Glomerular visceral epithelial cell (primary cell): Measurements from ENCODE around the gene RPP25.
"Not testable (repeated sequence)": the region's sequence is repeated elsewhere in the genome, so short reads cannot be mapped to it uniquely, and the experiment has no call there.

Source experiments
- DNase-seq: peaks from one replicate; pipeline ENCODE4 v3.0.0-alpha.2; 2016; ENCODE audit errors: extremely low spot score

RPP25 gene

DNA sequence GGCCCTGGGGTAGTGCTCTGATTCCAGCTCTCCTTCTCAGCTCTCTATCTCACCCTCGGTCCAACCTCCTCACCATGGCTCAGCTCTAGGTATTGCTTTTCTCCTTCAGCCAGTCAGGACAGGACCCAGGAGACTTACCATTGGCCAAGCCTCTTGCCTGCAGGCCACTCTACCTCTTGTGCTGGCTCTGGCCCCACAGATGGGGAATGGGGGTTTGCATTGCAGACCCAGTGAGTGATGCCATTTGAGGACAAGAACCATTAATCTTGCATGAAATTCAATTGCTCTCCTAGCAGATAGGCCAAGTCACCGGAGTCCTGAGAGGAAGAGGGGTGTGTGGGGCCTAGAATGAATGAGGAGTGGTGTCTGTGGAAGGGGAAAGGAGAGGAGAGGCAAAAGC is 6.1 kb upstream of the RPP25 start:
- DNase-seq = no peak

GRCh38 chr15:74962219-74962618 is 5.6 kb upstream of the RPP25 start:
- DNase-seq = no peak

GRCh38 chr15:74961616-74962015 is 5.0 kb upstream of the RPP25 start:
- DNase-seq = no peak

GRCh38 chr15:74960995-74961588 is 4.5 kb upstream of the RPP25 start:
- DNase-seq = no peak

DNA sequence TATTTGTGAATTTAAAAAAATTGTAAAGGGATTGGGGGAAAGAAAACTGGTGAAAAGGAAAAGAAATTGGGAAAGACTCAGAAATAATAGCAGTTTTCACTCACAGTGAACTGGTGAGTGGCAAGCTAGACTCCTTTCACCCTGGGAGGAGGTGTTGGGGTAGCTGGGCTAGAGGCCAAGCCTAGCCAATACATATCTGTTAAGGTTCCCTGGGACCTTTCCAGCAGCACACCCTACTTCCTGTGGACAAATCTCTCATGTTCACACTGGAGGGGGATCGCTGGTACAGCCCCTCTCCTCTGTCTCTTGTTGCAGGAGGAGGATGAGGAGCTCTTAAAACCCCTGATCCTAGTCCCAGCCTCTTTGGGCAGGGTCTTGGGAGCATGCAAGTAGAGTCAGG is 3.7 kb upstream of the RPP25 start:
- DNase-seq = no peak

DNA sequence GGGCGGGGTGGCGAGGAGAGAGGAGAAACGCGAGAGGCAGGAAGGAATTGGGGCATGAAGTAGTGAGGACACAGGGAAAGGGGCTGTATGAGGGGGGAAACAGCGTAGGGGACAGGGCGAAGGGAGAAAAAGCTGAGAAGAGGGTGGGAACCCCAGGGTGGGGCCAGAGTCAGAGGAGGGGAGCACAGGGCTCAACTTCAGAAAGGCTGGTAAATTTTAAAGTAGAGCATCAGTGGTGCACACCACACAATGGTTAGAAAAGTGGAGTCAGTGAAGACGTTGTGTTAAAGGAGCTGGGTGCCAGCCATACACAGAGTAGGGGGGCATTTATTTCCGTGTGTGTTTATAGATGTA is 3.0 kb upstream of the RPP25 start:
- DNase-seq = no peak

DNA sequence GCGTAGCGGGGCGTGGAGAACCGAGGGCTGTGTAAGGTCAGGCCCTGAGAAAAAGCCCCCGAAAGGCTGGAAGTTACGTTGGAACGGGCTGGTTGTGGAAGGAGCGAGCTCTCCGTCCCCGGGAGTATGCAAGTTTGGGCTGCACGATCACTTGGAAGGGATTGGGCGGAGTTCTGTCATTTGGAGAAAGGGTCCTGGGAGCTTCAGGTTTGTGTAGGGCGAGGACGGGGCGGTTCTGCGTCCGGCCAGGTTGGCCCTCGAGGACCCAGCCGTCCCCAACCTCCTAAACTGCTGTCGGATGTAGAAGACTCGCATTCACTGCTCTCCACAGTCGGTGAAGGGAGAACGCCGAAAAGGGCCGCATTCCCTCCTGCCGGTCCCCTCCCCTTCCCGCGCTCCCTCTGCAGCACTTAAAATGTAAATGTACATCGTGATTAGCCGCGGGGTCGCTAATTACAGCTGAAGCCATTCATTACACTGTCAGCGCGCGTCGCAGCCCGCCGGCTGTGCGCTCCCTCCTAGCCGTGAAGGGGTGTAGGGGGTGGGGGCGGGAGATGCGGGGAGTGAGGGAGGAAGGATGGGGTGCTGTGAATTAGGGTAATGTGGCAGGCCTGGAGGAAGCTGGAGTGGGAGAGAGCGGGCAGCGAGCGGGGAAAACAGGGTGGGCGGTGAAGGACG is 2.5 kb upstream of the RPP25 start:
- DNase-seq = no peak

- peak; percentile 43 for DNase-seq
These were observed 1.8 kb upstream of the RPP25 start for GRCh38 chr15:74958320-74958907.

DNA sequence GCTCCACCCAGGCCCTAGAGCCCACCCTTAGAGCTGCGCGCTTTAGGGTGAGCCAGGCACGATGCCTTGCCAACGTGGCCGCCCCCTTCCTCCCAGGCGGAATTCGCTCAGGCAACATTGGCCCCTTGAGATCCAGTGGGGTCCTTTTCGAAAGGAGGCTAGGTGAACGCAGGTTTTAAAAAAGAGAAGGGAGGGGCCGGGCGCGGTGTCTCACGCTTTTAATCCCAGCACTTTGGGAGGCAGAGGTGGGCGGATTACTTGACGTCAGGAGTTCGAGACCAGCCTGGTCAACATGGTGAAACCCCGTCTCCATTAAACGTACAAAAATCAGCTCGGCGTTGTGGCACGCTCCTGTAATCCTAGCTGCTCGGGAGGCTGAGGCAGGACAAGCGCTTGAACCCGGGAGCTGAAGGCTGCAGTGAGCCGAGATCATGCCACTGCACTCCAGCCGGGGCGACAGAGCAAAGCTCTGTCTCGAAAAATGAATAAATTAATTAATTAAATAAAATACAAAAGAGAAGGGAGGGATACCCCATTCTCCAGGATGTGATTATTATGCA is 984 bp upstream of the RPP25 start:
- no peak for DNase-seq

DNA sequence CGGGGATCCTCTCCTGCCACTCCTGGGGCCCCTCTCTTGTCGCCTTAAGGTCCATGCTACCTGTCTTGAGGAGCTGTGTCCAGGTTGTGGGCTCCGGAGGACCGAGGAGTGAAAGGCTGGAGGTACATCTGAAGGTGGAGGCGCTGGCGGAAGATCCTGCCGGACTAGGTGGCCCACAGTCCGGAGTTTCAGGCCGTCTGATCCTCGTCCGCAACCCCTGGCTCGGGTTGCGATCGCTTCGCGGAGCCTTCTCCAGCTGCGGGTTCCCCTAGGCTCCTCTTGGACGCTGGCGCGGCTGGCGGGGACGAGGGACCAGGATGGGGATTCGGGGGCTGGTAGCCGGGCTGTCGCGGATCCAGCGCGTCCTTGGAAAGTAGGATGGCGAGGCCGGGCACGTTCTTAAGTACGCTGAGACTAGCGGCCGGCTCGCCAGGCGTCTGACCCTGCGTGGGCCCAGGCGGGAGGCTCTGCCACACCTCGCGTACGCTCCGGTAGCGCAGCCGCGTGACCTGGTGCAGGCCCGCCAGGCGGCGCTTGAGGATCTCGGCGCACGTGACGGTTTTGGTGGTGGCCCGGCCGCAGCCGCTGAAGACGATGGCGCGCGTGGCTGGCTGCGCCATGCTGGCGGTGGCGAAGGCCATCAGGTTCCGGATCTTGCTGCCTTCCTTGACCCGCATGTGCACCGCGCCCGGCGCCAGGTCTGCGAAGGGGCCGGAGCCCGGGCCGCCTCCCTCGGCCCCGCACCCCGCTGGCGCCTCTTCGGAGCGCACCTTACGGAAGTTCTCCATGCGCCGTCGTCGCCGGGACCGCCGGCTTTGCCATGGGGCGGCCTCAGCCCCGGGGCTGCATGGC is 550 bp downstream of the RPP25 start:
- no peak for DNase-seq

DNA sequence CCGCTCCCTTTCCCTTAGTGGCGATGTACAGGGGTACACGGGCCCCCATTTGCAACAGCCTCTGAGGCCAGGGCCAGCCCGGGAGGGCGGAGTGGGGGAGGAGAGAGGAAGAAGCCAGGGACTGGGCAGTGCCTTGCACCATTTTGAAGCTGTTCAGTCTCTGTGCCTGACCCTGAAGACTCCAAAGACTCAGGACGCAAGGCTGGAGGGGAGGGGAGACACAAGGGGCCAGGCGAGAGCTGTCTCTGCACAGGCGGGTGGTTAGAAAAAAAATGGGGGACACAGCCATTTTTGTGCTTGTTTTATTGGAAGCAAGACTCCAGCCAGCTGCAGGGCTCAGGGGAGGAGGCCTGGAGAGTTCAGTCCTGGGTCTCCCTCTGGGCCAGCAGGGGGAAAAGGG is 1.6 kb downstream of the RPP25 start:
- no peak for DNase-seq

- DNase-seq = no peak
These were observed 2.1 kb downstream of the RPP25 start for GRCh38 chr15:74954515-74954914.

DNA sequence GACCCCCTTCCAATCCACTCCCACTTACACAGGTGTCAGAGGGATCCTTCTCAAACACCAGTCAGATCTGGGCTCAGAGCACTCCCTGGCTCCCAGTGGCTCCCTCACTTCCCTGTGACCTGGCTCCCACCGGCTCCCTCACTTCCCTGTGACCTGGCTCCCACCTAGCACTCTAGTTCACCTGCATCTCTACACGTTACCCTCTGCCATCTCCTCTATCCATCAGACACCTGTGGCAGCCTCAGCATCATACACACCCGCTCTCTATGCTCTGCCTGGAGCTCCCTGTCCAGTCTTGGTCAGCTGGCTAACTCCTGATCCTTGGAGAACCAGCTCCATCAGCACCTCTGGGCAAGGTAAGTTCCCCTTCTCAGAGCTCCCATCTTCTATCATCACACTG is 5.6 kb downstream of the RPP25 start:
- no peak for DNase-seq

DNA sequence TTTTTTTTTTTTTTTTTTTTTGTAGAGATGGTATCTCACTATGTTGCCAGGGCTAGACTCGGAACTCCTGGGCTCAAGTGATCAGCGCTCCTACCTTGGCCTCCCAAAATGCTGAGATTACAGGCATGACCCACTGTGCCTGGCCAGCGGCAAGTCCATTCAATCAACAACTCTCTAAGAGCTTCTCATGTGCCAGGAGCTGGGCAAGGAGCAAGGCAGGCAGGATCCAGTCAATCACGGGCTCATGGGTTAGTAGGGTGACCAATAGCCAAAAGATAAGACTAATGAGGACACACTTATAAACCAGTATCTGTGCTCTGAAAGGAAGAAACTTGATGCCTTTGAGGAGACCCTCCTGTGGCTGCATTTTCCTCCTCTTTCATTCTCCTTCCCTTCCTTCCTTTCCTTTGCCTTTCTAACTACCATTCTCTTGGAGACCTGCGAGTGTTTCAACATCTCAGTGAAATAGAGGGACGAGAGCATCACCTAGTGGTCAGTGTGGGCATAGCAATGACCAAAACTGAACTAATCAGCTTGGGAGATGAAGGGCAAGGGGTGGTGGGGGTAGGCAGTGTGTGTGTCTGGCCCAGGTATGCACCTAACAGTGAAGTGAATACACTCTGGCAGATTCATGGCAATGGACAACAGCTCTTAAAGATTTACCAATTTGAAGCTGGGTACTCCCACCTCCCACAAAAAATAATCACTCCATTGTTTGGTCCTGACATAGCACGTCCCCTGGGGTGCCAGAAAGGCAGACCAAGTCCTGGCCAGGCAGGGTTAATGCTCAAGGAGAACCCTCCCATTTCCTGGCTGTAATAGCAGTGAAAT is 6.3 kb downstream of the RPP25 start:
- DNase-seq = peak; percentile 78

DNA sequence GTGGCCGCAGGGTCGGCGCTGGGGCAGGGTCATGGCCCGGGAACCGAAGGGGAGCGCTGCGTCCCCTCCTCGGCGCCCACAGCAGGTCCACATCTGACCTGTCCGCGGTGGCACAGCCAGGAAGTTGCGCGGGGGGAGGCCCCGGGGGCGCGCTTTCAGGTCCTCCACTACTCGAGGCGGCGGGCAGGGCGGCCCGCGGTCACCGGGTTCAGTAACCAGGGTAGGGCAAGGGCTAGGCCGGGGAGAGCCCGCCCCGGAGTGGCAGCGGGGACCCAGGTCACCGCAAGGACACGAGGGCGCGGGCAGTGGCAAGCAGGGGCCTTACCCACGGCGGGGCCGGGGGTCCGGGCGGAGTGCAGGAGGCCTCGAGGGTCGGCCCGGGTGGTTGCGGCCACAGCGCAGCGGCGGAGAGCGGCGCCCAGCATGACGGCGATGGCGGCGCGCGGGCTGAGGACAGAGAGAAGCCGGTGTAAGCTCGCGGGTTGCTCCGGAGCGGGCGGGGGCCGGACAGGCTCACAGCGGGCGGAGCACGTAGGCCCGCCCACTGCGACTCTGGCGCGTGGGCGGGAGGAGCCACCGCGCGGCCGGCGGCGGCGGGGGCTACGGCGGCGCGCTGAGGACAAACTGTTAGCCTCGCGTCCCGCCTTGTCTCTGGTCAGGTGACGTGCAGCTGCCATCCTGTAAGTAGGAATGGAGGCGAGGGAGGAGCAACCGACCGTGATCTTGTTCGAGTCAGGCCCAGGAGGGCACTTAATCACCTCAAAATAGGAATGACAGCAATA is 18.8 kb downstream of the RPP25 start, which contains the start of gene COX5A:
COX5A (minus strand) TSS at position 484 of the 782 bp plus-strand sequence; CDS start at position 425, 59 bp downstream.
- peak; percentile 96 for DNase-seq

GRCh38 chr15:74937272-74937589 is 19.3 kb downstream of the RPP25 start:
- DNase-seq = no peak

DNA sequence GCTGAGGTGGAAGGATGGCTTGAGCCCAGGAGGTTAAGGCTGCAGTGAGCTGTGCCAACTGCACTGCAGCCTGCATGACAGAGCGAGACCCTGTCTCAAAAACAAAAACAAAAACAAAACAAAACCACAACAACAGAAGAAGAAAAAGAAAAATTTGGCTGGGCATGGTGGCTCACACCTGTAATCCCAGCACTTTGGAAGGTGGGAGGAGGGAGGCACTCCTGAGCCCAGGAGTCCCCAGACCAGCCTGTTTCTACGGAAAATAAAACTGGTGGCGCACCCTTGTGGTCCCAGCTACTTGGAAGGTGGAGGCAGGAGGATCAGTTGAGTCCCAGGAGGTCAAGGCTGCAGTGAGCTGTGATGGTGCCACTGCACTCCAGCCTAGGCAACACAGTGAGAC is 21.4 kb downstream of the RPP25 start:
- not testable (repeated sequence) for DNase-seq

DNA sequence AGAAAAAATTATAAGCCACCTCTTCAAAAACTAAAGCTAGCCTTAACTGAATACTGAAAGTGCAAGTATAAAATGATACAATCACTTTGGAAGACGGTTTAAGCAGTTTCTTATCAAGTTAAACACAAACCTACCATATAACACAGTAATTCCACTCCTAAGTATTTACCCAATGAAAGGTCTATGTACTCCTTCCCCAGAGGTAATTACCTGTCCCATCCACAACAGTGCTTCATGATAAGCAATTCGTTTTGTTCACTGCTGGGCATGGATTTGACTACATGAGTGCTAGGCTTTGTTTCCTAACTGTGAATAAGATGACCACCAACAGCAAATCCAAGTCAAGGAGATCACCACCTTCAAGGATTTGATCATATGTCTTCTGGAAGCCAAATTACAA is 23.0 kb downstream of the RPP25 start:
- DNase-seq = no peak

- DNase-seq = no peak
These were observed 27.8 kb downstream of the RPP25 start for GRCh38 chr15:74928771-74929198.

DNA sequence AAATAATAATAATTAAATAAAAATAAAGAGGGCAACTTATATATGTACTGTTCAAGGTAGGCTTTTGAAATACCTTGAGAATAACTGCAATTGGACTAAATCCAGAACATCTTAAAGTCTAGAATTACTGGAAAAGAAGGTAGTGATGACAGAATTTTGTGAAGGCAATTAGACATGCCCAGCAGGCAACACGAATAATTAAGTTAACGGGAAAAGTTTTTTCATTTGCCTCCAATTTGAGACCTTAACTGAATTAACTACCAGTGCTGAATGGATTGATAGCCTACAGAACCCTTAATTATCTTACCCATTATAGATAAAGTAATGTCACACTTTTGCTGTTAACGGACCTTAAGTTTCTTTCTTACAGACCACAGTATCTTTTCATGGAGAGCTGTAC is 32.0 kb downstream of the RPP25 start:
- DNase-seq = no peak

DNA sequence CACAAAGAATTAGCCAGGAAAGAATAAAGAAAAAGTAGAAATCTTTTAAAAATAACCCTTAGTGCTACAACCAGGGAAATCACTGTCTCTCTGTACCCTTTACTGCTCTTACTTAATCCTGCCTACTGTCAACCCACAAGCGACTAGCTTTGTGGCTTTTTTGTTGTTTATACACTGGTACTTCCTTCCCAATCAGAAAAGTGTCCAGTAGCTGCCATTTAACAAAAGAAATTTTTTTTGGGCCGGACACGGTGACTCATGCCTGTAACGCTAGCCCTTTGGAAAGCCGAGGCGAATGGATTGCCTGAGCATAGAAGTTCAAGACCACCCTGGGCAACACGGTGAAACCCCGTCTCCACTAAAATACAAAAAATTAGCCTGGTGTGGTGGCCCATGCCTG is 36.1 kb downstream of the RPP25 start:
- no peak for DNase-seq
